Right ventricle myocardium inferior (tissue), 1 donor: Measurements from ENCODE around the gene ITGB5. TPM values are rescaled to one million over a fixed set of nuclear protein-coding genes. Genes with fewer than 3 reads are reported as not detected.
"Not testable (repeated sequence)": the region's sequence is repeated elsewhere in the genome, so short reads cannot be mapped to it uniquely, and the experiment has no call there.

Experiments
- ATAC-seq: fragments of 200-7000 bp; cut with Tn5 transposase; one replicate; pipeline ENCODE4 v1.9.1; 2020; ENCODE audit warnings: mild to moderate bottlenecking, moderate library complexity
- DNase-seq: peaks from one replicate; pipeline ENCODE4 v3.0.0; 2021; ENCODE audit errors: missing footprints
- intact Hi-C: fragments of 100-400 bp; cut with DNase I; formaldehyde crosslinking; loops from one replicate; pipeline ENCODE4 v1.11.0; 2022
- total RNA-seq: library from RNA; stranded (reverse); fragmentation: NEBNext Ultra II Directional; extraction: Animal tissue kit (Norgen Biotek cat#: 25700); gene quantifications from one replicate; pipeline ENCODE4 v1.2.1, GENCODE V29; 2021
- donor health status: DM: no; HTN: yes; CAD: no; lungs with severe emphysema.

The ITGB5 gene
- total RNA-seq, 1 donor from 2014 or later = 109 TPM

DNA sequence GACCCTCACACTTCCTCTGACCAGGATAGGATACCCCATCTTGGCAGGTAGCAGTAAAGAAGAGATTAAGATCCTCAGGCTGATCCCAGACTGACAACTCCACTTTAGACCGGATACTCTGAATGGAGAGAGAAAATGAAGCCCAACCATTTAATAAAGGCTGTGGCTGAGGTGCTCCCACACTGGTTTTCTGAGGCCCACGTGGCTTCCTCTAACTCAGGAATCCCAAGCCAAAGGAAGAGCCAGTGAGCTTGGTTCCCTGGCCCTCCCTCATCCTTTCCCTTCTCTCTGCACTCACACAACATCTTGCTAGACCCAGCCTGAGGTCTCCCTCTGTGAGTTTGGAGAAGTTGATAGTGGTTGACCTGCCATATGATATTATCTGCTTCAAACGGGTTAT lies 78.1 kb downstream of the ITGB5 start:
- DNase-seq (no peak), ATAC-seq (no peak)
- intact Hi-C loops = no loop called here

DNA sequence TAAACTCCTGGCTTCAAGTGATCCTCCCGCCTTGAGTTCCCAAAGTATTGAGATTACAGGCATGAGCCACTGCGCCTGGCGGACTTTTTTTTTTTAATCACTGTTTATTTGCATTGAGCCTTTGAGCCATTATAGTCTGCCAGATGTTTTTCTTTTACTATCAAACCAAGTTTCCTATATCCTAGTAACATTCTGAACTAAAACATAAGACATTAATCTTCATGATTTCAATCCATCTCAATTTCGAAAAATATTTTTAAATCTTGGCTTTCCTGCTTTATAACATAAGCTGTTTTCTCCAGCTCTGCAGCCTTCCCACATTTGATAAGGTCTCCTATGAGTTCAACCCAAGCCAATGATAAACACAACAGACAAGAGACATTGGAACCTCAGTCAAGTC lies 81.5 kb downstream of the ITGB5 start:
- DNase-seq (no peak), ATAC-seq (no peak)
- intact Hi-C loops = no loop called here

DNA sequence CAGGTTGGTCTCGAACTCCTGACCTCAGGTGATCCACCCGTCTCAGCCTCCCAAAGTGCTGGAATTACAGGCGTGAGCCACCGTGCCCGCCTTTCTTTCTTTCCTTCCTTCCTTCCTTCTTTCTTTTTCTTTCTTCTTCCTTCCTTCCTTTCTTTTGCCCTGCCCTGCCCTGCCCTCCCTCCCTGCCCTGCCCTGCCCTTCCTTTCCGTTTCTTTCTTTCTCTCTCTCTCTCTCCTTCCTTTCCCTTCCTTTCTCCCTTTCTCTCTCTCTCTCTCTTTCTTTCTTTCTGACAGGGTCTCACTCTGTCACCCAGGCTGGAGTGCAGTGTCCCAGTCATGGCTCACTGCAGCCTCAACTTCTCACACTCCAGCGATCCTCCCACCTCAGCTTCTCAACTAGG lies 82.3 kb downstream of the ITGB5 start:
- ATAC-seq (no peak), DNase-seq (no peak)
- intact Hi-C loops = loop anchor here (5.0 kb wide), 1 partner anchor 43 kb away; no protein-coding TSS in a partner anchor

DNA sequence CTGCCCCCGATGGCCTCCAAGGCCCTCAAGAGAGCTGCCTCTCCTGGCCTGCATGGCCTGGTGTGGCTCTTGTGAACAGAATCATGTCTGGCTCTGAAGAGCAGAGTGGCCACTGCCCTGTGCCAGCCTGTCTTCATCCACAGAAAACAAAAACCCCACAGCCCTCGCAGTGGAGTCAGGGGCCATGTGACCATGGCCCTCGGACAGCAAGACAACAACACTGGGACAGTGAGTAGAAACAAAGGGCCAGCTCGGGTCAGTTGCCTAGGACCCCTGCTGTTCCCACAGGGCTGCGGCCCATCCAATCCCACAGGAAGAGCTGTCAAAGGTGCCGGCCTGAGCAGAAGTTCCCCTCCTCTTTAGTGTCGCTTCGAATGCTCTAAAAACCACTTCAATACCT lies 84.5 kb downstream of the ITGB5 start:
- ATAC-seq (no peak), DNase-seq (no peak)
- intact Hi-C loops = loop anchor here (5.0 kb wide), 1 partner anchor 40 kb away; no protein-coding TSS in a partner anchor

DNA sequence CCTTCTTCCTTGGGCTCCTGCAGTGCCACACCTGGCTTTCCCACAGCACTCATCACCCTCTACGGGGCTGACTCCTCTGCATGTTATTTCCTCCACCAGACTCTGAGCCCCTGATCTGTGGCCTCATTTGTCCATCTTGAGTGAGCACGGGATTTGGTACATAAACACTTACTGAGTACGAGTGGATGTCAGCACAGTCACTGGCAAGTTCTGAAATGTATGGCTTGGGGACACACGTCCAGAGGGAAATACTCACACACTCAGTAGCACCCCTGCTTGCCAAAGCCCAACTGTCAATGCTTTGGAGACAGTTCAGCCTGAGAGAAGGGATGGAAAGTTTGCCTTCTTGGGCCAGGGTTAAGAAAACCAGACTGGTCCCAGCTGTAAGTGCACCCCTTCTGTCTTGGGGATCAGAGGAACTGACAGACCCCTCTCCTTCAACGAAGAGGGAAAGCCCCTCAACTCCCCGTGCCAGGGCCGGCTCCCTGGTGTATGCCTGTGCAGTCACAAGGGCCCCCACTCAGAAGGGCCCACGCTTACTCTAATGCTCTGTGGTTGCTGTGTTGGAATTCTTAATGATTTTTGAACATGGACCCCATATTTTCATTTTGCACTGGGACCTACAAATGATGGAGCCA lies 85.0 kb downstream of the ITGB5 start:
- DNase-seq = no peak
- intact Hi-C loops = loop anchor here (5.0 kb wide), 1 partner anchor 40 kb away; no protein-coding TSS in a partner anchor
- peak; percentile 27 for ATAC-seq

DNA sequence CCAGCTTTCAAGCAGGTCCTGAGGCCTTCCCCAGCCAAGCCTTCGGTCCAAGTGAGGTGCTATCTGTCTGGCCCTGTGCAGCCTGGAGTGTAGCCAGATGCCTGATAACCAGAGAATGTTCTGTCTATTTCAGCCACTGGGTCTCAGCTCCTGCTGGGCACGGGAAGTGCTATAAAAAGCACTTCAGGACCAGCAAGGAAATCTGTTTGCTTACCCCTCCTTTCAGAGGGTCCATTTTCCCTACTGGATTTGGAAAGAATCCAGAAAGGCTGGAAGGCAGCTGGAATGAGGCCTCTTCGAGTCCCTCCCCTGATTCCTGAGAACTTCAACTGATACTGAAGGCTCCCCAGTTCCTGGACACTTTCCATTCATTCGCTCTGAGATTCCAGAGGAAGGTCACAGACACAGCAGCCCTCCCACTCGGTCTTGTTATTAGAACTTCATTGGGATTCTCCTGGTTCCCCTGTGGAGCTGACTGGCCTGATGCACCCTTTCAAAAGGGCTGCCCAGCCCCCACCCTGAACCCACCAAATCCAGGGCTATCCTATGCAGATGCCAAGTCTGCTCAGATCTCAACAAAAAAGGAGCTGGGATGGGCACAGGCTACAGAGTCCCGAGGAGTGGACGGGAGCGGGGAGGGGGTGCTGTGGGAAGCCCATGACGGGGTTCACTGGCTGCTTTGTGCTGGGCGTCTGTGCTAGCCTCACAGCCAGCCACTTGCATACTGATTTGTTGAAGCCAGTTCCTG lies 86.5 kb downstream of the ITGB5 start:
- DNase-seq (no peak), ATAC-seq (peak; percentile 87)
- intact Hi-C loops = loop anchor here (5.0 kb wide), 1 partner anchor 38 kb away; no protein-coding TSS in a partner anchor

DNA sequence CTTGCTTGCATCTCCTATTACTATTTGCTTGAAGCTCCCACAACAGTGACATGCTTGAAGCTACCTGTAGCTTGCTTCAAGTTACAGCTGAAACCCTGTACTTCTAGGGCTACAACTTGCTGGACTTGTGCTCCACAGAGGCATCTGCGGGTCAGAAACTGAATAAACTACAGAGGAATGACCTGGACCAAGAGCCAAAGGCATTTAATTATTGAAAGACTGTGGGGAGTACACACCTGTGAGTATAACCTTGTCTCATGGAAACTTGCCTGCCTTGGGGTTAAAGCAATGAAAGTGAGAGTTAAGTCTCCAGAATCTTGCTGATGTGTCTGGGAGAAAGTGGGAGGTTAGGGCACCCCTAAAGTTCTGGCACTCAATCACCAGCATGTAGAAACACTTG lies 87.1 kb downstream of the ITGB5 start:
- ATAC-seq (no peak), DNase-seq (no peak)
- intact Hi-C loops = loop anchor here (5.0 kb wide), 1 partner anchor 38 kb away; no protein-coding TSS in a partner anchor

DNA sequence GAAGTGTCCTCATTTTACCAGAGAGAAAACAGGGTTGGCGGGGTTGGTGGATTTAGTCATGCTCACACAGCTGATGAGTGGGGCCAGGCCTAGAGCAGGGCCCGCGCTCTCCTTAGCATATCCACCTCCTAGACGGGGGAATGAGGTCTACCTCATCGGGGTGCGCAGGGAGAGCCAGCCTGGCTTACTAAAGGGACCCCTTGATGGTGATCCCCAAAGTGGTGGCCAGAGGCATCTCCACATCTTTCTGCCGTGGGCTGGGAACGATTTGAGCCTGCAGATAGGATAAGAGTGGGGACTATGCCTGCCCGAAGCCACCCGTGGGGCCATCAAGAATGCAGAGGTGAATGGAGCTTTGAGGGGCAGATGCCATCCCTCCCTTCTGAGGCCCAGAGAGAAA lies 87.5 kb downstream of the ITGB5 start:
- DNase-seq (no peak), ATAC-seq (no peak)
- intact Hi-C loops = loop anchor here (5.0 kb wide), 1 partner anchor 37 kb away; no protein-coding TSS in a partner anchor

DNA sequence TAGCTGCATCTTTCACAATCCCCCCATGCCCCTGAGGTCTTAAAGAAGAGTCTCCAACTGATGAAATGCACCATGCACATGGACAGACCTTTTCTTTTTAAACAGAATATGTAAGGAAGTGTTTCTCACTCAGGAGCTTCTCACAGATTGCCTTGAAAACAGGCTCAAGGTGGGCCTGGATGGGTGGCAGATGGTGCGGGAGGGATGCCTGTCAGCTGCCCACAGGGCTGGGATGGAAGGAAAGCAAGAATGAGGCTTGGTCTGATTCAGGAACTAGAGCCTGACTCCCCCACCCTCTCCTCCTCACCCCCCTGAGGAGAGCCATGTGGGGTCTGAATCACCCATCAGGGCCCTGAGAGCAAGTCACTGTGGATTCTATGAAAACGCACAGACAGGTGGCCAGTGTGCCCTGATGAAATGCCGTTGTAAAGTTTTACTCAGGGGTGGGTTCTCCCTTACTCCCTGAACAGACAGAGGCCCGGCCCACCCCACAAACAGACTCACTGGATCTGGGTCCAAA lies 89.7 kb downstream of the ITGB5 start:
- intact Hi-C loops = no loop called here
- ATAC-seq = no peak
- no peak for DNase-seq

DNA sequence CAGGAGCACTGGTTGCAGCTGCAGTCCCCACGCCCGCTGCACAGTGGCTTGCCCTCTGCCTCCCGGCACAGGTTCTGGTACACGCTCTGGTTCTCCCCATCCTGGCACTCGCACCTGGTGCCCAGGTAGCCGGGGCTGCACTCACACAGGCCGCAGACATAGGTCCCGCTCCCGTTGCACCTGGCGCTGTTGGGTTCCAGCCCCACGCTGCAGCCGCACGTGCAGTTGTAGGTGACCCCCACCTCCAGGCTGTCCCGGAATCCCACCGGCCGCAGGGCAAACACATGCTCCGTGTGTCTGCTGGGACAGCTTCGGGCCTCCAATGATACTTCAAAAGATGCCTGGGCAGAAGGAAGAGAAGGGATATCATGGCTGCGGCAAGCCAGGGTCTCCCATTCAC lies 90.7 kb downstream of the ITGB5 start:
- DNase-seq = no peak
- intact Hi-C loops = no loop called here
- no peak for ATAC-seq

DNA sequence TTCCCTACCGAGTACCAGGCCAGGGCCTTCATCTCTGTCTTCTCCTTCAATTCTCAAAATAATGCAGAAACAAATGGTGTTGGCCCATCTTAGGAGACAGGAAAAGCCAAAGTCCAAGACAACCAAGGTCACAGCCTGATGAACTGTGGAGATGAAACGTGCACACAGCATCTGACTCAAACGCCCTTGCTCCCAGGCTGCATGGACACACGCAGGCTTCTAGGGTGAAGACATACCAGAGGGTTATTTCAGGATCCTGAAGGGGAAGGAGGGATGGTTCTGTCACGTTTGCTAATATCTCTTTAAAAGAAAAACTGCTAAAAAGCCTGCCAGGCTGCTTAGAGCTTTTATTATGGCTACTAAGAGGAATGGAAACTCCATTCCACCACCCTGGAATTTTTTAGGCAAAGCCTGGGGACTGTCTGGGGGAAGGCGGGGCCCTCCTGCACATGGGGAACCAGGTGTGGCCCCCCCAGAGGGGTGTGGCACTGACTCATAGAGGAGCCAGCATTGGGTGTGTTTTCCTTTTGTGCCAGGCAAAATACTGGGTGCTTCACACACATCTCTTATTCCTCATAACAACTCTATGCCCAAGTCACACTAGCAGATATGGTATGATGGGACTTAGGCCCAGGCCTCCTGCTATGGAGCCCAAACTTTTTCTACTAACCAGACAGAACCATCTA lies 94.0 kb downstream of the ITGB5 start:
- DNase-seq = no peak
- ATAC-seq = no peak
- intact Hi-C loops = no loop called here

DNA sequence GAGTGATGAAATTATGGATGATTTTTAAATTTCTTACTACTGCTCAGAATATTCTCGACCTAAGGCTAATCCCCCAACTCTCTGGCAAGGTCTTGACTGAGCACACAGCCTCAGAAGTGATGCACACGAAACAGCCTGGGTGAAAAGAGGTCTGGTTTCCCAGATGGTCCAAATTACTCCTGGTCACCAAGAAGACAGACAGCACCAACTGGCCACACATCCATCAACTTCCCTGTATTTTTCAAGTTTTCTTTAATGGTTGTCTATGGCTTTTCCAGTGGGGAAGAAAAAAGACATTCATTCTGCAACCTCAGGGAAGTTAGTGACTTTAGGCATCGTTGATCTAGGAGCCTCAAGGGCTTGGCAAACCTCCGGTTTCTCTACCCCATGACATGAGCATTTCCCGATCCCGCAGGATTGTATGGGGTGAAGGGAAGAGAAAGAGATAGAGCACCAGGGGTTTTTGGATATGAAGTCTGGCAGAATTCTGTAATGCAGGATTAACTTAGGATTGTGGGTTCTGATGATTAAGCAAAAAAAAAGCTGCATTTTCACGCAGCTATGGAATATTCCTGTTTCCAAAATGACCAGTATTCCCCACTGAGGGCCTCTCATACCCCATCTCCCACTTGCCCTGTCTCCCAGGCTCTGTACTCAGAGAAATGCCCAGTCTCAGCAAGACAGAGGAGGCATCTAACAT lies 94.7 kb downstream of the ITGB5 start:
- DNase-seq (no peak), ATAC-seq (no peak)
- intact Hi-C loops = no loop called here

DNA sequence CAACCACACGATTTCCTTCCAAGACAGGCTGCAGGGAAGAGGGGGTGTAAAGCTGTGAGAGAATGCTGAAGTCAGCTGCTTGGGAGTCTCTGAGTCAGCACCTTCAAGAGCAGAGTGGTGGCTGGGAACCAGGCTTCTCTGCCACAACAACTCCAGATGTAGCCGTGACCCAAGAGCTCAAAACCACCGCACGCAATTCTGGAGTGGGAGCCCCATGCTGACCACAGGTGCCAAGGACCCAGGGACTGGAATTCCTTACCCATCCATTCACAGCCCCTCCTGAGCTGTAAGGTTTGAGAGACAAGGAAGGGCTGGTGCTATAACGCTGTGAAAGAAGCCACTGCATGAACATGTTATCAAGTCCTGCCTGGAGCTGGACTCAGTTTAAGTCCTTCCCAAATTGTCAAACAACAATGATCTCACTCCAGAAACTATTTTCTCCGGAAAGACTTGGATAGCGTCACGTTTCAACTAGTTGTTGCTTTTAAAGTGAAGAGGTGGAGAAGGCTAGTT lies 95.5 kb downstream of the ITGB5 start:
- peak; percentile 72 for ATAC-seq
- intact Hi-C loops = no loop called here
- DNase-seq = no peak

DNA sequence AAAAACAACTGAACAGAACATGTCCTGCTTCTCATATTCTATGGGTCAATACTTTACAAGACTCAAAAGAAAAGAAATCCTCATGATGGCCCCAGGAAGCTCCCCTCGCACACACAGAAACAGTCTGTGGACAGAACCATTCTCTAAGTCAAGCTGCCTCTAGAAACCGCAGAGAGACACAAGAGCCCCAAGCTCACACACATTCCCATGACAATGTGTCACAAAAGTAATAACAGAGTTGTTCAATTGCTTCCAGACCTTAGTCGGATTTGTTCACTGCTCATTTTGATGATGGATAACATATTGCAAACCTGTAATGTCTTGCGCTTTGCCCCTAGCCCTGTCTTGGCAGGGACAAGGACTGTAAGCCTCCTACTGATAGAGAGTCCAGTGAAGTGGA lies 96.0 kb downstream of the ITGB5 start:
- no peak for ATAC-seq
- no peak for DNase-seq
- intact Hi-C loops = no loop called here

DNA sequence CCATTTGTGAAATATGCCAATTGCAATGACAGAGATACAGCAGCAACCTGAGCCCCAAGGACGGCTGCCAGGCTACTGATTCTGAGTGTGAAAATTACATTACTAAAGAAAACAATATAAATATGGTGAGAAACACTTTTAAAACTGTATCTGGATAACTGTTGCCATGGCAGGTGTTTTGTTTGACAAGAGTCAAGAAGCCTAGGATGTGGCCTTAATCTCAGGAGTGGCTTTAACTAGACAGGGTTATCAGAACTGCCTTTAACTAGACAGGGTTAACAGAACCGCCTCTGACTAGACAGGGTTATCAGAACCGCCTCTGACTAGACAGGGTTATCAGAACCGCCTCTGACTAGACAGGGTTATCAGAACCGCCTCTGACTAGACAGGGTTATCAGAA lies 98.1 kb downstream of the ITGB5 start:
- intact Hi-C loops = loop anchor here (5.0 kb wide), 1 partner anchor 43 kb away; no protein-coding TSS in a partner anchor
- ATAC-seq, DNase-seq: not testable (repeated sequence)

DNA sequence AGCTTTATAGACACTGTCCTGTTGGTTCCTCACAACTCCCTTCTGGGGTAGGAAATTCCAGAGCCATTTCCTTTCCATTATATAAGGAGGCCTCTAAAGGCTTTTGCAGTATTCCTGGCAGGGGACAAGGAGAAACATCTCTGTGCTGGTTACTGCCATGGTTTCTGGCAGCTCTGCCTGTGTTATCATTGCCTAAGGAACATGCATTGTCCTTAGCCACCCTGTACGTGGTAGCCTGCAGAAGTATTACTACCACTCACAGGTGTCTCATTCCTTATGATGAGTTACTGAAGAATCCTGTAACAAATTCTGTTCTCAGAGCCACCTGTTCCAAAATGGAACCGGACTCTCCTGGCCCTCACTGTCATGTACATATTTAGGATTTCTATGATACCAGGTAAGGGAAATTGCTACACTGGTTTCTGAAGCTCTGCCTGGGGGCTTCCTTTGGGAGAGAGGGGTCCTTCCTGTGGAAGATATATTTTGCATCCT lies 98.9 kb downstream of the ITGB5 start:
- no peak for DNase-seq
- no peak for ATAC-seq
- intact Hi-C loops = loop anchor here (5.0 kb wide), 1 partner anchor 44 kb away; no protein-coding TSS in a partner anchor

DNA sequence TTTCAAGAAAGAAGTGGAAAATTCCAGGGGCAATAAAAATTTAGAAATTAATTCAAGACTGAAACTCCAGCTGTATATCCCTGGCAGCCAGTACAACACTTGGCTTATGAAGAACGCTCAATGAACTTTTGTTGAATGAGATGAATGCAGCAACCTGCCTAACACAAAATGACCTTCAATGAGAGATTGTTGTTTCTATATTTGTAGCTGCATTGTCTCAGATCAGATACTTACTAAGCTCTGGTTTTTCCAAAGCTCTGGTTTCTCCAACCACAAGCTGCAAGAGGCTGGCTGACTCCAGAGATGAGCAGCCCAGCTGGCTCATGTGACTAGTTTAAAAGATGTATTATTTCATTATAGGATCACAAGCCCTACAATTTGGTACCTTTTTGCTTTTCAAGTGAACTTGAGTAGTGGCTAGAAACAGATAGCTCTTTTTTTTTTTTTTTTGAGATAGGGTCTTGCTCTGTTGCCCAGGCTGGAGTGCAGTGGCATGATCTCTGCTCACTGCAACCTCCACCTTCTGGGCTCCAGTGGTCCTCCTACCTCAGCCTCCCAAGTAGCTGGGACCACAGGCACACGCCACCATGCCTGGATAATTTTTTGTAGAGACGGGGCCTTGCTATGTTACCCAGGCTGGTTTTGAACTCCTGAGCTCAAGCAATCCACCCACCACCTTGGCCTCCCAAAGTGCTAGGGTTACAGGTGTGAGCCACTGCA lies 99.5 kb downstream of the ITGB5 start:
- ATAC-seq (no peak), DNase-seq (no peak)
- intact Hi-C loops = loop anchor here (5.0 kb wide), 1 partner anchor 45 kb away; no protein-coding TSS in a partner anchor
